Measurements from ENCODE around the gene USP28.
"Not testable (repeated sequence)": the region's sequence is repeated elsewhere in the genome, so short reads cannot be mapped to it uniquely, and the experiment has no call there.

USP28 gene, protein sequence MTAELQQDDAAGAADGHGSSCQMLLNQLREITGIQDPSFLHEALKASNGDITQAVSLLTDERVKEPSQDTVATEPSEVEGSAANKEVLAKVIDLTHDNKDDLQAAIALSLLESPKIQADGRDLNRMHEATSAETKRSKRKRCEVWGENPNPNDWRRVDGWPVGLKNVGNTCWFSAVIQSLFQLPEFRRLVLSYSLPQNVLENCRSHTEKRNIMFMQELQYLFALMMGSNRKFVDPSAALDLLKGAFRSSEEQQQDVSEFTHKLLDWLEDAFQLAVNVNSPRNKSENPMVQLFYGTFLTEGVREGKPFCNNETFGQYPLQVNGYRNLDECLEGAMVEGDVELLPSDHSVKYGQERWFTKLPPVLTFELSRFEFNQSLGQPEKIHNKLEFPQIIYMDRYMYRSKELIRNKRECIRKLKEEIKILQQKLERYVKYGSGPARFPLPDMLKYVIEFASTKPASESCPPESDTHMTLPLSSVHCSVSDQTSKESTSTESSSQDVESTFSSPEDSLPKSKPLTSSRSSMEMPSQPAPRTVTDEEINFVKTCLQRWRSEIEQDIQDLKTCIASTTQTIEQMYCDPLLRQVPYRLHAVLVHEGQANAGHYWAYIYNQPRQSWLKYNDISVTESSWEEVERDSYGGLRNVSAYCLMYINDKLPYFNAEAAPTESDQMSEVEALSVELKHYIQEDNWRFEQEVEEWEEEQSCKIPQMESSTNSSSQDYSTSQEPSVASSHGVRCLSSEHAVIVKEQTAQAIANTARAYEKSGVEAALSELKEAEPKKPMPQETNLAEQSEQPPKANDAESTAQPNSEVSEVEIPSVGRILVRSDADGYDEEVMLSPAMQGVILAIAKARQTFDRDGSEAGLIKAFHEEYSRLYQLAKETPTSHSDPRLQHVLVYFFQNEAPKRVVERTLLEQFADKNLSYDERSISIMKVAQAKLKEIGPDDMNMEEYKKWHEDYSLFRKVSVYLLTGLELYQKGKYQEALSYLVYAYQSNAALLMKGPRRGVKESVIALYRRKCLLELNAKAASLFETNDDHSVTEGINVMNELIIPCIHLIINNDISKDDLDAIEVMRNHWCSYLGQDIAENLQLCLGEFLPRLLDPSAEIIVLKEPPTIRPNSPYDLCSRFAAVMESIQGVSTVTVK

DNA sequence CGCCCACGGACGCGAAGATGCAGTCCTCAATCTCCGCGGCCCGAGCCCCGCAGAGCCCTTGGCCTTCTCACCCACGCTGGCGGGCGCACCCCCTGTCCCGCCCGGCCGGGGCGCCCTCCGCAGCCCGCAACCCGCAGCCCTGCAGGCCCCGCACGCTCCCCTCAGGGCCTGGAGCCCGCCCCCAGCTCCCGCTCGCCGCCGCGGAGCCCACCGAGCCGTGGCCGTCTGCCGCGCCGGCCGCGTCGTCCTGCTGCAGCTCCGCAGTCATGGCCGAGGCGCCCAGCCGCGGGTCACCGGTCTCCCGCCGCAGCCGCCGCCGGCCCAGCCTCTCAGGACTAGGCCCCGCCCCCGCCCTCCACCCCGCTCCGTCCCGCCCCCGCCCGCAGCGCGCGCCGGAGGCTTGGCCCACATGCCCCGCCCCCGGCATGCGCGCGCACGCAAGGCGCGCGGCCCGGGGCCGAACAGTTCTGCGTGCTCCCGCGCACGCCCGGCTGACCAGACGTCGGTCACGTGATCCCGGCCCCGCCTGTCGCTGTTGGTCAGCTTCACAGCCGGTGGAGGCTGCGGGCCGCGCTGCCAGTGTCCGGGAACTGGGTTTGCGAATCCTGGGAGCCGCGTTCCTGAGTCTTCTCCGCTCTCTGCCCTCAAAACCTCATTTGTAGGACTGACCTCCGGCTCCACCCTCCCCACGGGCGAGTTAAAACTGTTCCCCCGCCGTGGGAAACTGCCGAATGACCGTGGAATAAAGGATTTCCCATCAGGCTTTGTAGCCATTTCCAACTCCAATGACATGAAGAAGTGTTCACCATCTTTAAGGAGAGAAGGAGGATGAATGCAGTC is at the start of gene USP28:
USP28 (minus strand) TSS at position 339 of the 840 bp plus-strand sequence; CDS start at position 268, 71 bp downstream.
- peak; percentile 95 for DNase-seq

DNA sequence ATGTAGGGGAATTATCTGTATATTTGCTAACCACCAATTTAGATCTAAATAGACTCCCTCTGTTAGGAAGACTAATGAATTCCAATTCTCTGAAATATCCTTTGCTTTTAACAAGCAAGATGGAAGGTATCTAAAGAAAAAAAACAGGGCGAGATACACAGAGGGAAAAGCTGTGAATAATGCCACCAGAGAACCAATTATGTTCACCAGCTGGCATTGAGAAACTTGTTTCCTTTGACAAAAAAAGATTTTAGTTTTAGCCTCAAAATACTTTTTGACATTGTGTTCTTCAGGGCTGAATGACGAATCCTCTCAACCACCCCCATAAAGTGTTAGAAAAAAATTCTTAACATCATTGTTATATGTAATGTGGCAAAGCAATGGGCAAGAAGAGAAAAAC is 48.2 kb upstream of the USP28 start:
- DNase-seq: no peak

DNA sequence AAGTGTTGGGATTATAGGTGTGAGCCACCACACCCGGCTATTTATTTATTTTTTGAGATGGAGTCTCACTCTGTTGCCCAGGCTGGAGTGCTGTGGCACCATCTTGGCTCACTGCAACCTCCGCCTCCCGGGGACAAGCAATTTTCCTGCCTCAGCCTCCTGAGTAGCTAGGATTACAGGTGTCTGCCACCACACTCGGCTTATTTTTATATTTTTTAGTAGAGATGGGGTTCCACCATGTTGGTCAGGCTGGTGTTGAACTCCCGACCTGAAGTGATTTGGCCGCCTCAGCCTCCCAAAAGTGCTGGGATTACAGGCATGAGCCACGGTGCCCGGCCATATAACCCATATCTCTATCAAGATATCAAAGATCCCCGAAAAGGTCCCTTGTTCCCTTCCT is 36.1 kb upstream of the USP28 start:
- not testable (repeated sequence) for DNase-seq

DNA sequence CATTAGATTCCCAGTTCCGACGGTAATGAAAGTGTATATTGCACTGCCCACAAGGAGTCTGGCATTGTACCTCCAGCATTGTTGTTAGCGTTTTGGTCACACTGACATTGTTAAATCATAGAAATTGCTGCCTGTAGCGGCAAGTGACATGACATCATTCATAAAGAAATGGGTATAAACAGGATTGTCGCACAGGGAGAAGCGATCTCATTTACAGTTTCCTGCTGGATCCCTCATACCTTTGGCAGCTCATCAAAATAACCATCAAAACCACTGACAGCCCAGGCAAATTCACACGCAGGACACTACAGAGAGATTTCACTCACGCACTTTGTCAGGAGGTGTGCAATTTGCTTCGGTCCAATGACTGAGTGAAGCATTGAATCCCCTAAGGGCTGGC is 32.7 kb upstream of the USP28 start:
- DNase-seq: no peak

DNA sequence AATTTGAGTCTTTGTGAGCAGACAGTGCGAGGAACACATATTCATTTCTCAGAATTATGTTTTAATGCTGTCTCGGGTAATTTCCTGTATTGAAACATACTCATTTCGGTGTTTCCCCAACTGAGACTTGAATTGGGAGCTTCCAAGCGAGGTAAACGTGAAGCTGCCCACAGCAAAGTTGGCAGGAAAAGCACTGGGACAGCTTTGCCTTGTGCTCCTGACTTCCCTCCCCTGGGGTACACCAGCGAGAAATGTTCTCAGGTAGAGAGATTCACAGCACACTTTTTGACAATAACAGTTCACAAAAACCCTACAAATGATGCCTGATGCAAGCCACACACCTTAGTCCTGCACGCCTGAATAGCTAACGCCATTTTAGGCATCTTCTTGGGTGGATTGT is 32.3 kb upstream of the USP28 start:
- DNase-seq: no peak

DNA sequence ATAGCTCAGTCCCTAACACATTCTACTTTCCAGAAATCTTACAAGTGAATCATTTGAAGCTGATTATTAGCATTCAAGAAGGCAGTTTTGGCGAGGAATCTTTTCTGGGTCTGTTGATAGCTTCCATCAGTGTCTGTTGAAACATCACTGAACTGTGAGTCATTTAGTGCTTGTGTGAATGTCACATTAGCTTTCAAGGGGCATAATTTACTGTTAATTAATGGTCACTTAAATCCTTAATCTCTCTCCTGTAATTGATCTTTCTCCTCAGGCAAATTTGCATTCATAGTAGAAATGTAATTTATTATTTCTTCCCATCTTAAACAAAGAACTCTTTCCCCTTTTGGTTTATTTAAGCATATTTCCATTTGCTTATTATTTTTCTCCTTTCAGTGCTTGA is 31.8 kb upstream of the USP28 start:
- DNase-seq: no peak

DNA sequence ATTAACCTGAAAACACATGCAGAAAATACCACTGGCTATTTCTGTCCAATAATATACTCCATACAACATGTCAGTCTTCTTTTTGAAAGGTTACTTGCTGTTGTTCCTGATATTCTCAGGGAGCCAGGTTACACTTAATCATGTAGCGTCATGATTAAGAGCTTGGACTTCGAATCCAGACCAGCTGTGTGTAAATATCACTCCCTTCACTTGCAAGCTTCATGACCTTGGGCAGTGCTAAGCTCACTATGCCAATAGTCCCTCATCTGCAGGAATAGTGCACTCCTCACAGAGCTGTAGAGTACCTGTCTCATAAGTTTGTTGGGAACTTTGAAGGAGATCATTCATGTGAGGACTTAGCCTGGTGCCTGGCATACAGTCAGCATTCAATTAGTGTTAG is 31.1 kb upstream of the USP28 start:
- DNase-seq: no peak

DNA sequence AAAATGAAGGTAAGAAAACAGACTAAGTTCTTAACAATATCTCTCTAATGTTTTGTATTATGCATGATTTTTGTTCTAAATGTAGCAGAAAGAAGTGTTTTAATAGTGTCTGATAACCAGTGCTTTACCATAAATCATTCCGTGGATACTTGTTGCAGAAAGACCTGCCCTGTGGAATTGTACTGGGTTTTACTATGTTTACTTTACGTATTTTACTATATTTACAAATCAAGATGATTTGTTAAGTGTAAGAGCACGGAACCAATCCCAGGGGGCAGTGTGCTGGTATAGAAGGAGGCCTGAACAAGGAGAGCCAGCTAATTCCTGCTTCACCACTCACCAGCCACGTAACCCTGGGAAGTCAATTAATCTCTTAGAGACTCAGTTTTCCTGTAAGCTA is 30.7 kb upstream of the USP28 start:
- DNase-seq: peak; percentile 3

DNA sequence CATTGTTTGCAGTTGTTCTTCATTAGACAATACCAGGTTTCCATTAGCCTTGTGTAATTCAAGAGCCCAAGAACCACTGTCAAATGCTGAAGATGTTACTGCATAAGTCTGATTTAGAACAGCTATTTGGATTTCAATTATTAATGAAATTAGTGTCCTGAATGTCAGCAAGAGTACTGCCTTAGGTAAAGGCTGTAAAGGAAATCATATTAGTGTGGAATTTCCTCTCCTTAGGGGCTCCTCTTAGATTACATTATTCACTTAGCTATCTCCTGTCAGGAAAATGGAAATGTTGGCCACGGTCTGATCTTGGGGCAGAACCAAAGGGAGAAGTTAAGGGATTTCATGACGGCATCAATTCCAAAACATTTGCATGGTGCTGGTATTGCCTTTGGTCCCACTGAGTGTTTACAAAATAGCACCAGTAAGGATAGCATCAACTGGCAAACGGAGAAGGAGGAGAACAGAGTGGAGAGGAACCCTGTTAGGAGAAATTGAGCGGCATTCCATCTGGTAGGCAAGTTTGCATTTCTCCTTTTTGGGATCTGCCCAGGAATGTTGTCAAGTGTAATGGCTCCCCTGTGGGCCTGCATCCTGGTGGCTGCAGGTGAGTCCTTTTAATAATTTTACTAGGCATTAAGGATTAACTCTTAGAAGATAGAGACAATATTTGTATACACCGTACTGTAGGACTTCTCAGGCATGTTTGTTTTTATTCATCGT is 29.2 kb upstream of the USP28 start, which contains the start of gene HTR3B:
HTR3B (plus strand) TSS at position 418 of the 723 bp plus-strand sequence; CDS start at position 556, 138 bp downstream.
- no peak for DNase-seq

DNA sequence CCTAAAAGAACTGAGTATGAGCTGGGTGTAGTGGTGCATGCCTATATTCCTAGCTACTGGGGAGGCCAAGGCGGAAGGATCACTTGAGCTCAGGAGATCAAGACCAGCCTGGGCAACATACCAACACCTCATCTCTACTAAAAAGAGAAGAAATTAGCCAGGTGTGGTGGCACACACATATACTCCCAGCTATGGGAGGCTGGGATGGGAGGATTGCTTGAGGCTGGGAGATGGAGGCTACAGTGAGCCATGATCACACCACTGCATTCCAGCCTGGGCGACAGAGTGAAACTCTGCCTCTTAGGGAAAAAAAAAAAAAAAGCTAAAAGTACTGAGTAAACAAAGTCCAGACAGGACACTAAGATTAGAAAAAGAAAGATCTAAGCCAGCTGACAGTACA is 25.8 kb upstream of the USP28 start:
- DNase-seq: no peak

DNA sequence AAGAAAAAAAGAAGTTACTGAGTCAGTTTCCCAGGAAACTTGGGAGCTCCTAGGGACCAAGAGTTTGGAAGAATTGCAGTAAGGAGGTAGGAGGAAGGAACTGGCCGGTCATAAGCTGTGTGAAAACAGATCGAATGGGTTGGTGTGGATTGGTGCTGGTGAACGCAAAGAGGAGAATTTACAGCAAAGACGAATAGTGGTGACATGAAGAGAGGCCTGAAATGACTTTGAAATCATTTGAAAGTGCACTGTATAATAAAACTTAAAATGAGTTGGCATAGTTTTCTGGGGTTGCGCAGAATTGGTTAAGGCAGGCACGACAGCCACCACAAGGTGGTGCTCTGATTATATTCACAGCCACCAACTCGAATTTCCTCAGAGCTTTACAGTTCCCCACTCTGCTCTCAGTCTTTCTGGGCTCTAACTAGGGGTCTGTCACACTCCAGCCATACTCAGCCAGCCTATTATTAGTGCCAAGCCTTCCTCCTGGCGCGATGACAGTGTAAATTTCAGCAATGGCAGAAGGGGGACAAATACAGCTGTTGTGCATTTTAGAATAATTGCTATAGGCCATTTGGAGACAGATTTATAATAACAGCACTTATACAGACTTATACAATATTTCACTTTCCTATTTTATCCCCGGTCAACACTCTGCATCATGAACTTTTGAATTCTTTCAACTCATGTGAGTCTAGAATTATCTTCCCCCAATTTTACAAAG is 20.9 kb upstream of the USP28 start:
- peak; percentile 18 for DNase-seq

DNA sequence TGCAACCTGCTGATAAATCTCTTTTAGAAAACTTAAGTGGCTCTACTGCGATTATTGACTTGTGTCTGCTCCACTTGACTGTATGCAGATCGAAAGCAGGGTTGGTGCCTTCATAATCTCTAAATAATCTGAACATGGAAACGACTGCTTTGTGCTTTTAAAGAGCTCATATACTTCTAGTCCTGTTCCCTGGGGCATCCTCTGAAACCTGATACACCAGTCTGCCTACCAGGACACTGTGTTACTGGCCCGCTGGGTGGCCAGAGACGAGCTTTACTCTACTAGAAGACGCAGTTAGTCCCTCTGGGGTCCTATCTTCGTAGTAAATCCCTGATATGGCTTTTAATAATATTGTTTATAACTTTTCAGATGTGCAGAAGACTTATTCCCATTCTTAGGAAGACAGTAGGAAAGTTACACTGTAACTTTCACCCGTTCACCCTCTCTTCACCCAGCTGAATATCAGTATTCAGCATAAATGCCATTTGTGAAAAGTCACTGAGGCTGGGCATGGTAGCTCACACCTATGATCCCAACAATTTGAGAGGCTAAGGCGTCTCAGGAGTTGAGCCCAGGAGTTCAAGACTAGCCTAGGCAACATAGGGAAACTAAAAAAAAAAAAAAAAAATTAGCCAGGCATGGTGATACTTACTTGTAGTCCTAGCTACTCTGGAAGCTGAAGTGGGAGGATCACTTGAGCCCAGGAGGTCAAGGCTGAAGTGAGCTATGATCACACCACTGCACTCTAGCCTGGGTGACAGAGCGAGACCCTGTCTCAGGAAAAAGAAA is 20.2 kb upstream of the USP28 start:
- DNase-seq: no peak

DNA sequence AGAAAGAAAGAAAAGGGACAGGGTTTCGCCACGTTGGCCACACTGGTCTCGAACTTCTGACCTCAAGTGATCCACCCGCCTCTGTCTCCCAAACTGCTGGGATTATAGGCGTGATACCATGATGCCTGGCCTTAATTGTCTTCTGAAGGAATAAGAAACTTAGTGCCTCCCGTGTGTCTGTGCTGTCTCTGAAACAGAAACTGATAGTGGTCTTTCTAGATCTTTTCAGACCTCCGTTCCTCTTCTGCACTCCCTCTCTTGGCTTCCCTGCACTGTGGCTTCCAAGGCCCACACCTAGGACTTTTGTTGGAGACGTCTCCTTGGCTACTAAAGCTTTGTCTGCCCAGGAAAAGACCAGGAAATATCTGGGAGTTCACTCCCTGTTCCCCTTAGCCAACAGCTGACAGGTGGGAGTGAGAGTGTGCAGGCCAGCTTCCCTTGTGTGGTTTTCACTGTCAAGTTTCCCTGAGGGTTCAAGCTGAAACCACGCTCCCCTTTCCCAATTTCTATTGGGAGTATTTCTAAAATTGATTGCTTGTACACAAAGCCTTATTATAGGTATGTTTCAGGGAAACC is 19.1 kb upstream of the USP28 start:
- no peak for DNase-seq

DNA sequence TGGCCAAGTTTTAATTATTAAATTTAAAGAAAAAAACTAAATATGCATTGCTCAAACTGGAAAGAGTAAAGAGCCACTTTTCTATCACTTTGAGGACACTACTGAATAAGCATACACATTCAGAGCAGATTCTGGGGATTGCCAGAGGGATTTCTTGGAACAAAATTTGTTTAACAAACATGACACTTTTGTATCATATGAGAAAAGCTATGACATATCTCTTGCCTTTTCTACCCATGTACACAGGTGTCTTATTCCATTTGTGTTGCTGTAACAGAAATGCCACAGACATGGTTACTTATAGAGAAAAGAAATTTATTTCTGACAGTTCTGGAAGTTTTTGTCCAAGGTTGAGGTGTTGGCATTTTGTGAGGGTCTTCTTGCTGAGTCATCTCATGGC is 13.5 kb upstream of the USP28 start:
- DNase-seq: no peak

DNA sequence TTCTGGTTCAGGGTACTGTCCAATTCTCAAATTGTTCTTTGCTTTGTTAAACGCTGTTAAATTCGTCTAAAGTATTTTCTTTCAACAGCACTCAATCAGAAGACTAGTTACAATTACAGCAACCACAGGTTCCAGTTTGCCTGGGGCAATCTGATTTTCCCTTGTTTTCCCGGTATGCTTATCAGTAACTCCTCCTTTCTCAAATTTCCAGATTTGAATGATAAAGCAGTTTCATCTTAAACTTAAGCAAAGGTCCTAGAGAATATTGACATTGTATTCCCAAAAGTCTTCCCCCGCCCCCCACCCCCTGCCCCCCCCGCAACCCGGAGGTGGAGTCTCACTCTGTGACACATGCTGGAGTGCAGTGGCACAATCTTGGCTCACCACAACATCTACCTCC is 10.5 kb upstream of the USP28 start:
- no peak for DNase-seq

DNA sequence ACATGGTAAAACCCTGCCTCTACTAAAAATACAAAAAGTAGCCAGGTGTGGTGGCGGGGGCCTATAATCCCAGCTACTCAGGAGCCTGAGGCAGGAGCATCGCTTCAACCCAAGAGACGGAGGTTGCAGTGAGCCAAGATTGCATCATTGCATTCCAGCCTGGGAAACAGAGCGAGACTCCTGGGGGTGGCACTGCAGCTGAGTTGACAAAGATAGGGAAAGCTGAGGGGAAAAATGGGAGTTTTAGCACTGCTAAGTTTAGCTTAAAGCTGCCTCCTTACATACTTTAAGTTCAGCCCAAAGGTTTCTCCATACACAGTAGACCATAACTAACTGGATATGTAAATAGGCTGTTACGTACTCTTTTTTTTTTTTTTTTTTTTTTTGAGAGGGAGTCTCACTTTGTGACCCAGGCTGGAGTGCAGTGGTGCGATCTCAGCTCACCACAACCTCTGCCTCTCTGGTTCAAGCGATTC is 9.0 kb upstream of the USP28 start:
- peak; percentile 64 for DNase-seq

DNA sequence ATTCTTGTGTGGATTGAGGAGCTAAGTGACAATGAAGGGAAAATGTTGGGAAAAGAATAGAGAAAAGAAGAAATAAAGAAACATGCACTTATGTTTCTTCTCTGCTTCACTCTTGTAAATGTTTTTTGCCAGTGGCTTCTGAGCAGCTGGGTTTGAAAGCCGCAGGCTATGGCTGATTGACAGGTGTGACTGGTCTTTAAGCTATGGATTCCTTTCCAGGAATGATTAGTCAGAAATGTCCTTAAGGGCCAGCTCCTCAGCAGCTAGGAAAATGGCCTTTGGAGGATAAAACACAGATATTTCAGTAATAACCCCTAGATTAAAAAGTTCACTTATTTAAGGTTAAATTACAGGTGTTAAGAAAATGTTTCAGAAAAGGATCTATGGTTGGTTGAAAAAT is 6.5 kb upstream of the USP28 start:
- DNase-seq: no peak

DNA sequence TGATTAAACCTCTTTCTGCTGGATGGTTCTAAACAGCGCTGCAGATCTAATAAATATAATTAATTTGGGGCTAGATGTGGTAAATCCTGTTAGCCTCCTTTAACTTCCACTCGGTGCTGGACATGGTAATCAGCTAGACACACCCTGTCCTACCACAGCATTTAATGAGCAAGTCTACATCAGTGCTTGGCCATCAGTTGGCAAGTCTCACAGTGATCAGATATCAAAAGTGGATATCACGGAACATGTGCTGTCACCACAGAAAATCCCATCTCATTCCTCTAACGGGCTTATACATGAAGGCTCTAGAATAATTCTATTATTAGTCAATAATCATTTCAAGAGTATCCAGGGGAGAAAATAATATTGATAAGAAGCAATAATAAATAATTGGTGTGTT is 5.6 kb upstream of the USP28 start:
- DNase-seq: no peak

DNA sequence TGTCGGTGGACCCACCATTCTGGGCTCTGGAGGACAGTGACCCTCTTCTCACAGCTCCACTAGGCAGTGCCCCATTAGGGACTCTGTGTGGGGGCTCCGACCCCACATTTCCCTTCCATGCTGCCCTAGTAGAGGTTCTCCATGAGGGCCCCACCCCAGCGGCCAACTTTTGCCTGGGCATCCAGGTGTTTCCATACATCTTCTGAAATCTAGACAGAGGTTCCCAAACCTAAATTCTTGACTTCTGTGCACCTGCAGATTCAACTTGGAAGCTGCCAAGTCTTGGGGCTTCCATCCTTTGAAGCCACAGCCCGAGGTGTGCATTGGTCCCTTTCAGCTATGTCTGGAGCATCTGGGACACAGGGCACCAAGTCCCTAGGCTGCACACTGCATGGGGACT is 4.1 kb upstream of the USP28 start:
- DNase-seq: not testable (repeated sequence)

DNA sequence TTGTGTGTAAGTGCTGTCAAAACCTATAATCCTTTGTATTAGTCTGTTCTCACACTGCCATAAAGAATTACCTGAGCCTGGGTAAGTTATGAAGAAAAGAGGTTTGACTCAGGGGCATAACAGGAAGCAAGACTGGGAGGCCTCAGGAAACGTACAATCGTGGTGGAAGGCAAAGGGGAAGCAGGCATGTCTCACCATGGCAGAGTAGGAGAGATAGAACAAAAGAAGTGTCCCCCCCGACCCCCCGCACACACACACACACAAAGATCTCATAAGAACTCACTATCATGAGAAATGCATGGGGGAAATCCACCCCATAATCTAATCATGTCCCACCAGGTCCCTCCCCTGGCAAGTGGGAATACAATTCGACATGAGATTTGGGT is 2.3 kb upstream of the USP28 start:
- DNase-seq: no peak
